GM12873 (cell line): ENCODE results near the gene ADAMTS9.

Experiments used
- TF ChIP-seq, protein P1 (sequence below): IDR thresholded peaks from 2 replicates; pipeline ENCODE4 v1.5.1; 2012; ENCODE audit warnings: low read depth, mild to moderate bottlenecking, moderate library complexity, low read length, control low read depth; ENCODE audit not compliant: insufficient read depth; ENCODE audit errors: missing control alignments

ADAMTS9 gene

DNA sequence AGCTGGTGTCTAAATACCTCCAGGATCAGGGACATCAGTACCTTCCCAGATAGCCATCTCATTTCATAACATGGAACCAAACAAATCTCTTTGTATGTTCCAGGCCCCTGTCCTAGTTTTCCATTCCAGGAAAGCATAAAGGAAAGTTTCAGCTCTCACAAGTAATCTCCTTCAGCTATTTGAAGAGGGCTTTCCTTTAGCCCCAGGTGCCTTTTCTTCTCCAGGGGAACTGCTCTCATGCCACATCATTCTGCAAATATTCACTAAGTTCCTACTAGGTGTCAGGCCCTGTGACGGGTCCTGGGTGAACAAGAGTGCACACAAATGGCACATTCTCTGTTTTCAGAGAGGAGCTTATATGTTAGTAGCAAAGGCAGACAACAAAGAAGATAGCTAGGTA, 136.1 kb downstream of the ADAMTS9 start:
- TF ChIP-seq, protein P1, sequence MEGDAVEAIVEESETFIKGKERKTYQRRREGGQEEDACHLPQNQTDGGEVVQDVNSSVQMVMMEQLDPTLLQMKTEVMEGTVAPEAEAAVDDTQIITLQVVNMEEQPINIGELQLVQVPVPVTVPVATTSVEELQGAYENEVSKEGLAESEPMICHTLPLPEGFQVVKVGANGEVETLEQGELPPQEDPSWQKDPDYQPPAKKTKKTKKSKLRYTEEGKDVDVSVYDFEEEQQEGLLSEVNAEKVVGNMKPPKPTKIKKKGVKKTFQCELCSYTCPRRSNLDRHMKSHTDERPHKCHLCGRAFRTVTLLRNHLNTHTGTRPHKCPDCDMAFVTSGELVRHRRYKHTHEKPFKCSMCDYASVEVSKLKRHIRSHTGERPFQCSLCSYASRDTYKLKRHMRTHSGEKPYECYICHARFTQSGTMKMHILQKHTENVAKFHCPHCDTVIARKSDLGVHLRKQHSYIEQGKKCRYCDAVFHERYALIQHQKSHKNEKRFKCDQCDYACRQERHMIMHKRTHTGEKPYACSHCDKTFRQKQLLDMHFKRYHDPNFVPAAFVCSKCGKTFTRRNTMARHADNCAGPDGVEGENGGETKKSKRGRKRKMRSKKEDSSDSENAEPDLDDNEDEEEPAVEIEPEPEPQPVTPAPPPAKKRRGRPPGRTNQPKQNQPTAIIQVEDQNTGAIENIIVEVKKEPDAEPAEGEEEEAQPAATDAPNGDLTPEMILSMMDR = no peak

DNA sequence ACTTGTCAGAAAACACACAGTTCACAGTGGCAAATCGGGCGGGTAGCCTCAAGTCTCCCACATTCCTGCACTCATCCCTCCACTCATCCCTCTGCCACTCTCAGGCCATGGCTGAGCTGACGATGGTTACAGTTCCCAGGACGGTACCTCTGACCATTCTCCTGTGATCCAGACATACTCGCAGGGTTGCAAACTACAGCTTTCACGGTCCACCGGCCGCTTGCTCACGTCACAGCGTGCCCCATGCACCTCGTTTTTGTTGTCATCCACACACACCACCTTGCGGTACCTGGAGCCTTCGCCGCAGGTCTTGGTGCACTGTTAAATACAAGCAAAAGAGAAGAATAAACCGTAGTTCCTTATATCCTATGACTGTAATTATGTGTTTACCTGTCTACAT, 137.1 kb downstream of the ADAMTS9 start:
- TF ChIP-seq, protein P1 = no peak

DNA sequence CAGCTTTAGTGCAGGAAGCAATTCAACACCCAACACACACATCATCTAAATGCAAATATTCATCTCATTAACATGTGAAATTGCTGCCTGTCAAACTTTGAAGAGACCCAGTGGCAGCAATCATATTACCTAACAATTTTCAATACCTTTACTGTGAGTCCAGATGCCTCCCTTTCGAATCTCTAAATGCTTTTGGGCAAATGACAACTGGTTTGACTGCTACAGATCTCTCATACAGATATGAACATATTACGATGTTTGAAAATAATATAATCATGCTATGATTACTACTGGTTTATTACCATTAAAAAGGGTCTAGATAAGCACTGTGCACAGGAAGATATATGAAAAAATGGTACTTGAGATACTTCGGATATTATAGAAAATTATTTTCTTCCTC, 137.9 kb downstream of the ADAMTS9 start:
- TF ChIP-seq, protein P1 = no peak

DNA sequence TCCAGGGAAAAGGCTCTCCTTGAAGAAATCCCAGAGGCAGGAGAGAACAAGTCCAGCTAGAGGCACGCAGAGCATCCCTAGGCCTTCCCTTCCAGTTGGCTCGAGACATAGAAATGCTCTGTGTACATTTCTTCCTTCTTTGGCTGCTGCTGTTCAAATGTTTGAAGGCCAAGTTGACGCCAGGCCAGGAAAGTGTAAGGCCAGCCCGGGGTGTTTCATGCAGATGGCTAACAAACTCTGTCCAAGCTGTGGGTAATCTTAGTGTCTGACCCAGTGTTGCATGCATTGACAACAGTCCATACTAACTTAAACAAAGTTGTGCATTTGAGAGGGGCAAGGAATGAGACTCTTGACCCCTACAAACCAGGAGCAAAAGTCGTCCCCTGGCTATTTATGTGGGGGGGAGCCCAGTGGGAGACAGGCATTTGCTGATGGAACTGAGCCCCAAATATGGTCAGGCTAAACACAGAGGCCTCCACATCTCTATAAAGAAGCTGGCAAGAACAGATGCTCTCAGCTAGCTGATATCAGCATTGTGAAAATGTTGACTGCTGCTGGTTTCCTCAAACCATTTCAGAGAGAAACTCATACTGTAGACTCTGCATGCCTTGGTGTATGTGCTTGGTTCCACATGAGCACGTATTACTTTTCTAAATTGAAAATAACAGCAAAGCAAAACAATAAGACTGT, 139.5 kb downstream of the ADAMTS9 start:
- TF ChIP-seq, protein P1 = no peak

DNA sequence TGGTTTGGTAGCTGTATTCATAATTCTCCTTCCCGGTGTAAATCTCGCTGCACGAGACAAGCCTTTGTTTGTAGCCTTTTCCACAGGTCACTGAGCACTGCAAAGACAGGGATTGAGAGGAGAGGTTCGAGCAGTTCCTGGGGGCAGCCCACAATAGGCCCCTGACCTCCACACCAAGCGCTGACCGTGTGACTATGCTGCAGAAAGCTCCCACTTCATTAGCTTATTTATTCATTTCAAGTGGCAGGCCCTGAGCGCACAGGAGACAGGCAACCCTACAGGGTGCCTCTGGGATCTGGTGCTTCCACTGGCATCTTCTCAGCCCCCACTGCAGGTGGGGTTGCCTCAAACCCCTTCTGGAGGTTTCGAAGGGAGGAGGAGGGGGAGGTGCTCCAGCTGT, 140.9 kb downstream of the ADAMTS9 start:
- TF ChIP-seq, protein P1 = no peak

DNA sequence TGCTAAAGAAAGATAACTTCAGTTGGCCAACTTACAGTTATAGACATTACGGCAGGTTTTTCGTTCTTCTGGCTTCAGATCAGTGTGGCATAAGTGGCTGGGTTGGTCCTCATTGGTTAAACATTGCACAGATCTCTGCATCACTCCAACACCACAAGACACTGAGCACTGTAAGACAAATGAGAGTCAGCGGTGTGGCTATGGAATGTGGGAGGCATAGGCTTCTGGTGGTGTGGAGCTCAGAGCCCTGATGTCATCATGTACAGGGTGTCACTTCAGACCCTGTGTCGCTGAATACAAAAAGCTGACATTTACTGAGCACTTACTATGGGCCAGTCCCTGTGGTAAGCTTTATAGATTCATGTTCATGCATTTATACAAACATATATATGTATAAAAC, 146.0 kb downstream of the ADAMTS9 start:
- TF ChIP-seq, protein P1 = no peak

DNA sequence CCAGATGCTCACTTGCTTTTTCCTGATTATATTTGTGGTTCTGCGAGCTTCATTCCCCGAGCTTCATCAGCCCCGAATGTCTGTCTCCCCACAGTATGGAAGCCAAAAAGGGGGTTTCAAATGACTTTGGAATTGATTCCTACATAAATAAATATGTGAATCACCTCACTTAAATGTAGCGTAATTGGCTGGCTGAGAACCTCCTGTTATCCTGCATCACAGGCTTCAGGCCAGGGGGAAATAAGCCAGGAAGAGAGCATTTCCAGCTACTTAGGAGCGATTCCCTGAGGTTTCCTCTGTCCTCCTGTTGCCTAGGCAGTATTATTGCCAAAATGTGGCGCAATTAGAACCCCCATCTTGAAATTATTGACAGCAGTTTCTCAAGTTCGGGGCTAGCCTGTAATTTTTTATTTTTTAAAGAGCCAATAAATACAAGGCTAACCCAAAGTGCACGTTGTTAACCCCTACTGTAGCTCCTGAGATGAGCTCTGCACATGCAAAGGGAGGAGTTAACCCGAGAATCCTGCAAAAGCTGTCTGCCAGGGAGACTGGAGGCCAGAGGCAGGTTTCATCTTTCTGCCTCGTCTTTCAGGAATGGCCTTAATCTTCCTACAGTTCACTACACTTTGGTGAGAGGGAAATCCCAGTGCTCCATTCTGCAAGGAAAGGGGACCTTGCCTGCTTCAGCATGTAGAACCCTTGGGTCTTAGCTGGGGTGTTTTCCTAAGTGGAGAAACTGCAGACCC, 148.2 kb downstream of the ADAMTS9 start:
- TF ChIP-seq, protein P1 = no peak
